Renal cortex interstitium (tissue), 11 donors: Measurements from ENCODE around the gene PRKAG1. TPM values are rescaled to one million over a fixed set of nuclear protein-coding genes. Genes with fewer than 3 reads are reported as not detected.

ENCODE experiments used
- DNase-seq, 11 donors: peaks; one replicate each; pipeline ENCODE4 v3.0.0-alpha.2; 2013; ENCODE audit warnings: low read depth in 9 of 11, low spot score in 4 of 11; ENCODE audit errors: extremely low read depth in 1 of 11
- polyA plus RNA-seq, 3 donors: library from polyadenylated mRNA; unstranded; fragments of 120-200 nt; gene quantifications; one replicate each; pipeline ENCODE4 v1.2.1, GENCODE V29; 2013; ENCODE audit not compliant: insufficient read length in 3 of 3

The PRKAG1 gene
- polyA plus RNA-seq, 3 donors: 76.4 to 87.5 (median 80.4) TPM

GRCh38 chr12:49037111-49037946 is 18.8 kb upstream of the PRKAG1 start:
- no peak for DNase-seq

GRCh38 chr12:49036029-49036428 is 17.5 kb upstream of the PRKAG1 start:
- no peak for DNase-seq

DNA sequence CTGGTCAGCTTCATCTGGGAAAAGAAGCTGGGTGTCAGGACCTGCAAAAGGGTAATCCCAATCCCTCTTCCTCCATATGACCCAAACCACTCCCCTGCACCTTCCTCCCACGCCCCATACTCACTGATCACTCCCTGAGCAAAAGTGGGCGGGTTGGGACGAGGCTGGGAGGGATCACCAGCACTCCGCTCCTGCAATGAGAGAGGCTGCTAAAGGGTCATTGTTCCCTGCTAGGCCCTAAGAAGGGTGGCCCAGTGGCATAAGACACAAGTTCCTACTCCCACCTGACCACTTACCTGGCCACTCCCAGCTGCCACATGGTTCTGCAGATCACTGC is 15.7 kb upstream of the PRKAG1 start:
- no peak for DNase-seq

GRCh38 chr12:49033611-49034285 is 15.2 kb upstream of the PRKAG1 start:
- DNase-seq: no peak

GRCh38 chr12:49032679-49033447 is 14.3 kb upstream of the PRKAG1 start:
- no peak for DNase-seq

DNA sequence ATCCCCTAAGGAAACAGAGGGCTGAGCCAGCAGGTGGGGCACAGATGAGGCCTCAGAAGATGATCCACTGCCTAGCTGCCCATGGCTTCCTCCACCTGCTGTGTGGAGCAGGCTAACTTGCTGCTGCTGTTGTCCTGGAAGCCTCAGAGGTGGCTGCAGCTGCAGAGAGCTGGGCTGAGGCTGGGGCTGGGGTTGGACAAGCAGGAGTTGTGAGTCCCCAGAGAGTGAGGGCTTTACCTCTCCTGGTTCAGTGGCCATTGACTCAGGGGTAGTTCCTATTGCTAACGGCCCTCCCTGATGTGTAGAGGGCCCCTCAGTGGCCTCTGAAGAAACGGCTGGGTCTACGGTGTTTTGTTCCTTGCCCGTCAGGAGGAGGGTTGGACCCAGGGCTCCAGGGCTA is 13.7 kb upstream of the PRKAG1 start:
- no peak for DNase-seq

DNA sequence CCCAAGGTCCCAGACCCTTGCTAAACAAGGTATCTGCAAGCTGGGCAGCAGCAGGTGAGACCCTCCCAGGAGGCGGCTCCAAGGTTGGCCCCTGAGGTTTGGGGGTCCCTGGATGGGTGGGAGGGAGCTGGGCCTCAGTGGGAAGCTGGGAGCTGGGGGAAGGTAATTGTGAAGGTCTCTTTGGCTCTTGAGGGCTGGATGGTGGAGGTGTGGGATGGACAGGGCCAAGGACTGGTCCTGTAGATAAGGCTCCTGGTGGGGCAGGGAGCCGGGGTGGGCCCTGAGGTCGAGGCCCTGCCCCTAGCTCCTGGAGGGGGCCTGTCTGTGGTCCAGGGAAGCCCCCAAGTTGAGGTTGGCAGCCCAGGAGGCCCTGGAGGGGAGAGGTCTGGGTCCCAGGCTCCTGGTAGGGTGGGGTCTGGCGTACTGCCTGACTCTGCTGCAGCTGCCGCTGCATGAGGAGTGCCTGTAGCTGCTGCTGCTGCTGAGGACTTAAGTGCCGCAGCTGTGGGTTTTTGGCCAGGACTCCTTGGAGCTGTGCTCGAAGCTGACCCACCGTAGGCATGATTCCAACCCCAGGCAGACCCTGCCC is 13.1 kb upstream of the PRKAG1 start:
- DNase-seq: no peak

- DNase-seq: no peak
Observed at GRCh38 chr12:49030714-49031572, 12.4 kb upstream of the PRKAG1 start.

GRCh38 chr12:49030119-49030518 is 11.5 kb upstream of the PRKAG1 start:
- DNase-seq: no peak

- DNase-seq: no peak
Observed at GRCh38 chr12:49028666-49029275, 10.2 kb upstream of the PRKAG1 start.

- DNase-seq: no peak
Observed at GRCh38 chr12:49027846-49028555, 9.4 kb upstream of the PRKAG1 start.

- DNase-seq: no peak
Observed at GRCh38 chr12:49026678-49027480, 8.3 kb upstream of the PRKAG1 start.

- no peak for DNase-seq
Observed at GRCh38 chr12:49026101-49026500, 7.5 kb upstream of the PRKAG1 start.

- DNase-seq: no peak
Observed at GRCh38 chr12:49025463-49025862, 6.9 kb upstream of the PRKAG1 start.

DNA sequence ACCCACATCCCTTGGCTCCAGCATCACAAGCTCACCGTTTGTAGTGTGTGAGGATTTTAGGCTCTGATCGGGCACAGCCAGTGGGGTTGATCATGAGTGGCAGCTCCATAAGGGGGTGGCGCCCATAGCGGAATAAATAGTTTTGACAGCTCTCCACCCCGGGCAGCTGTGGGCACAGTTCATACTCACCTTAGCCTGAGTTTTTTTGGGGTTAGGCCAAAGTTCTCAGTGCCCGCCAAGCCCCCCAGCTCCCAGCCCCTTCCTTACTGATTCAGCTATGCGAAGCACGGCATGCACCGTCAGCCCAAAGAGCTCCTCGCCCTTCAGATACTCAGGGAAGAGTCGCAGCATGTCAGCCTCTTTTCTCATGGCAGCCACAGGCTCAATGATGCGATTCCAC is 6.0 kb upstream of the PRKAG1 start:
- no peak for DNase-seq

- no peak for DNase-seq
Observed at GRCh38 chr12:49023812-49024211, 5.2 kb upstream of the PRKAG1 start.

DNA sequence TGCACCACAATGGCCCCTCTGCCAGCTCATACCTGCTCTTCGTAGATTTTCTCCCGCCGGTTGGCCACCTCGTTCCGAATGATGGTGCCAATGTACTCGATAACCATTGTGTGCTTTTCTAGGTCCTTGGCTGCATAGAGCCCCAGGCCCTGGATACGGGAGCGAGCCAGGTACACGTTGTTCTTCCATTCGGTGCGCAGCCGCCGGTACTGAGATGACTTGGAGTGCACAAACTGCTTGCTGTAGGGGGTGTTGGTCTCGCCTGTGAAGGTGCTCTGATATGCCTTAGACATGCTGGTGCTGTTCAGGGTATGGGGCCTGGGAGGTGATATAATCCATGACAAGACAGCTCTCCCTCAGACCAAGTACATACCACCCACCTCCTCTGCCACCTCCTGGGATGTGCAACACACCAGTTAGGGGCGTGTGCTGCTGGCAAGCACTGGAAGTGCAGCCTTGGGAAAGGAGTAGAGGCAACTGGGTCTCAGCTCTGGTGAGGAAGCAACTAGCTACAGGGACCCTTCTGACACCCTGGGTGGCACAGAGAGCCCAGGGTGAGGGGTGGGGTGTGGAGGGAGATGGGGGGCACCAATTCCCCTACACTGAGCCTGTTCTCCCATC is 4.1 kb upstream of the PRKAG1 start:
- DNase-seq: no peak
